ENCODE data around the gene DDB1. TPM values are rescaled to one million over a fixed set of nuclear protein-coding genes. Genes with fewer than 3 reads are reported as not detected.

DDB1 gene
- polyA plus RNA-seq, 3 donors, result 54.1 to 97.2 (median 86.6) TPM

DNA sequence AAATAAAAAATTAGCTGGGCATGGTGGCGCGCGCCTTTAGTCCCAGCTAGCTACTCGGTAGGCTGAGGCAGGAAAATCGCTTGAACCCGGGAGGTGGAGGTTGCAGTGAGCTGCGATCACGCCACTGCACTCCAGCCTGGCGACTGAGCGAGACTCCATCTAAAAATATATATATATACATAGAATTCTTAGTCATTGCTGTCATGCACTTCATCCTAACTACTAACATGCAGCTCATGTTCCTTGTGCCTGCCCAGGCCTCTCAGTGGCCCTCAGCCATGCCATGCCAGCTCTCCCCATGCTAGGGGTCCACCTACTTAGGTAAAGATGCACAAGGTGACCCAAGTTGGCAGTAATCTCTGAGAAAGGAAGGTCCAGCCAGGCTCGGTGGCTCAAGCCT lies 25.7 kb upstream of the DDB1 start:
- WGBS (ENCODE audit: insufficient coverage), result 94% methylated on average over 7 of the region's 11 CpGs
- H3K27ac ChIP-seq (ENCODE audit: low read depth in 1 of 2, low read length in 2 of 2), result no peak overlapping the region
- TF ChIP-seq, protein P1, sequence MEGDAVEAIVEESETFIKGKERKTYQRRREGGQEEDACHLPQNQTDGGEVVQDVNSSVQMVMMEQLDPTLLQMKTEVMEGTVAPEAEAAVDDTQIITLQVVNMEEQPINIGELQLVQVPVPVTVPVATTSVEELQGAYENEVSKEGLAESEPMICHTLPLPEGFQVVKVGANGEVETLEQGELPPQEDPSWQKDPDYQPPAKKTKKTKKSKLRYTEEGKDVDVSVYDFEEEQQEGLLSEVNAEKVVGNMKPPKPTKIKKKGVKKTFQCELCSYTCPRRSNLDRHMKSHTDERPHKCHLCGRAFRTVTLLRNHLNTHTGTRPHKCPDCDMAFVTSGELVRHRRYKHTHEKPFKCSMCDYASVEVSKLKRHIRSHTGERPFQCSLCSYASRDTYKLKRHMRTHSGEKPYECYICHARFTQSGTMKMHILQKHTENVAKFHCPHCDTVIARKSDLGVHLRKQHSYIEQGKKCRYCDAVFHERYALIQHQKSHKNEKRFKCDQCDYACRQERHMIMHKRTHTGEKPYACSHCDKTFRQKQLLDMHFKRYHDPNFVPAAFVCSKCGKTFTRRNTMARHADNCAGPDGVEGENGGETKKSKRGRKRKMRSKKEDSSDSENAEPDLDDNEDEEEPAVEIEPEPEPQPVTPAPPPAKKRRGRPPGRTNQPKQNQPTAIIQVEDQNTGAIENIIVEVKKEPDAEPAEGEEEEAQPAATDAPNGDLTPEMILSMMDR (IDR thresholded peaks at IDR 0.05), result no peak
- Mint-ChIP-seq H3K27me3 (ENCODE audit: low read depth in 3 of 3) (peaks cover 0 to 2% (median 0%) of the 10 kb centered on the region in 3 donors), H3K4me1 (peaks cover 63% of the 10 kb centered on the region), H3K9me3 (no peaks in the 10 kb centered on the region), H3K27ac (peak overlapping the region in 3 of 7 donors; percentile 18 to 100 (median 95)), H3K36me3 (peaks cover 22 to 34% of the 10 kb centered on the region in 2 donors), H3K4me3 (no peak overlapping the region)
- no peak overlapping the region for H2AFZ ChIP-seq (ENCODE audit: insufficient read depth, low read depth, low read length, poor library complexity, severe bottlenecking)
- peaks cover 66 to 69% of the 10 kb centered on the region in 2 donors for H3K4me1 ChIP-seq (ENCODE audit: control insufficient read depth in 1 of 2, insufficient read depth in 2 of 2, low read length in 2 of 2)
- no peaks in the 10 kb centered on the region for H4K20me1 ChIP-seq (ENCODE audit: insufficient read depth, low read length)
- H3K4me3 ChIP-seq (replicated peaks in 1 of 3; ENCODE audit: low read depth in 2 of 3, low read length in 3 of 3), result no peak overlapping the region
- intact Hi-C loops (cut with micrococcal nuclease), result no loop called here
- no peak overlapping the region for H3K9ac ChIP-seq (ENCODE audit: insufficient read depth, low read length, poor library complexity, severe bottlenecking)
- H3K27me3 ChIP-seq (ENCODE audit: control insufficient read depth in 2 of 2, insufficient read depth in 2 of 2, low read length in 2 of 2), result no peaks in the 10 kb centered on the region
- no peak overlapping the region for H3K4me2 ChIP-seq (replicated peaks; ENCODE audit: extremely low read depth, low read length, poor library complexity, severe bottlenecking)
- no peak for DNase-seq
- H3K9me3 ChIP-seq (replicated peaks in 1 of 2; ENCODE audit: control insufficient read depth in 1 of 2, insufficient read depth in 1 of 2, low read length in 2 of 2), result no peaks in the 10 kb centered on the region
- peaks cover 37% of the 10 kb centered on the region for H3K79me2 ChIP-seq (ENCODE audit: insufficient read depth, low read length)
- H3K36me3 ChIP-seq (replicated peaks in 1 of 2; ENCODE audit: control insufficient read depth in 1 of 2, insufficient read depth in 2 of 2, low read length in 2 of 2), result peaks cover 9 to 12% of the 10 kb centered on the region in 2 donors

DNA sequence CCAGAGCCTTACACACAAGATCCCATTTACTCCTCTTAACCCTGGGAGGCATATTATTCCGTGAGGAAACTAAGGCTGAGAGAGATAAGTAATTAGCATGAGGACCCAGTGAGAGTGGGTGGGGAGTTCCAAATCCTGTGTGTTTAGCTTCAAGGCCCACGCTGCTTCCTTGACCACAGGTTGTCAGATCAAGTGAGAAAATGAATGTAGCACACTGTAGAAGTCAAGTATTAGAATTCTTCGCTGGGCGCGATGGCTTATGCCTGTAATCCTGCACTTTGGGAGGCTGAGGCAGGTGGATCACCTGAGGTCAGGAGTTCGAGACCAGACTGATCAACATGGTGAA lies 25.0 kb upstream of the DDB1 start:
- Histone ChIP-seq H3K79me2 (ENCODE audit: insufficient read depth, low read length) (peaks cover 30% of the 10 kb centered on the region), H3K4me3 (replicated peaks in 1 of 3; ENCODE audit: low read depth in 2 of 3, low read length in 3 of 3) (peak overlapping the region in 1 of 3 experiments; percentile 19), H4K20me1 (ENCODE audit: insufficient read depth, low read length) (no peaks in the 10 kb centered on the region), H3K27me3 (ENCODE audit: control insufficient read depth in 2 of 2, insufficient read depth in 2 of 2, low read length in 2 of 2) (no peaks in the 10 kb centered on the region), H2AFZ (ENCODE audit: insufficient read depth, low read depth, low read length, poor library complexity, severe bottlenecking) (no peak overlapping the region), H3K9me3 (replicated peaks in 1 of 2; ENCODE audit: control insufficient read depth in 1 of 2, insufficient read depth in 1 of 2, low read length in 2 of 2) (no peaks in the 10 kb centered on the region), H3K27ac (ENCODE audit: low read depth in 1 of 2, low read length in 2 of 2) (peak overlapping the region; percentile 96 to 99), H3K4me1 (ENCODE audit: control insufficient read depth in 1 of 2, insufficient read depth in 2 of 2, low read length in 2 of 2) (peaks cover 59 to 62% of the 10 kb centered on the region in 2 donors), H3K4me2 (replicated peaks; ENCODE audit: extremely low read depth, low read length, poor library complexity, severe bottlenecking) (peak overlapping the region; percentile 33), H3K9ac (ENCODE audit: insufficient read depth, low read length, poor library complexity, severe bottlenecking) (peak overlapping the region; percentile 64), H3K36me3 (replicated peaks in 1 of 2; ENCODE audit: control insufficient read depth in 1 of 2, insufficient read depth in 2 of 2, low read length in 2 of 2) (peaks cover 16 to 17% of the 10 kb centered on the region in 2 donors)
- H3K4me1 Mint-ChIP-seq, result peaks cover 62% of the 10 kb centered on the region
- DNase-seq, result no peak
- peaks cover 29 to 41% of the 10 kb centered on the region in 2 donors for H3K36me3 Mint-ChIP-seq
- 96% methylated on average over 4 of the region's 6 CpGs for WGBS (ENCODE audit: insufficient coverage)
- H3K27ac Mint-ChIP-seq, result peak overlapping the region; percentile 90 to 97 (median 95)
- H3K9me3 Mint-ChIP-seq, result no peaks in the 10 kb centered on the region
- no peak overlapping the region for H3K4me3 Mint-ChIP-seq
- intact Hi-C loops (cut with micrococcal nuclease), result loop anchor here in 1 of 2 donors (1.0 to 2.0 kb wide), 2 partner anchors 10 to 35 kb away; partner anchors contain the start of gene TMEM216
- TF ChIP-seq, protein P1 (IDR thresholded peaks at IDR 0.05), result no peak
- H3K27me3 Mint-ChIP-seq (ENCODE audit: low read depth in 3 of 3), result peaks cover 0 to 3% (median 0%) of the 10 kb centered on the region in 3 donors

All from CD14-positive monocyte (primary cell).